Activated CD8-positive, alpha-beta memory T cell treated with anti-CD3 and anti-CD28 coated beads for 4 hours (primary cell): ENCODE data around the gene PKDREJ.
"Not testable (repeated sequence)": the region's sequence is repeated elsewhere in the genome, so short reads cannot be mapped to it uniquely, and the experiment has no call there.

Experiments
- DNase-seq, 2 donors: peaks; one replicate each; pipeline ENCODE4 v3.0.0-alpha.2; 2020; ENCODE audit warnings: low read depth in 2 of 2

The PKDREJ gene

DNA sequence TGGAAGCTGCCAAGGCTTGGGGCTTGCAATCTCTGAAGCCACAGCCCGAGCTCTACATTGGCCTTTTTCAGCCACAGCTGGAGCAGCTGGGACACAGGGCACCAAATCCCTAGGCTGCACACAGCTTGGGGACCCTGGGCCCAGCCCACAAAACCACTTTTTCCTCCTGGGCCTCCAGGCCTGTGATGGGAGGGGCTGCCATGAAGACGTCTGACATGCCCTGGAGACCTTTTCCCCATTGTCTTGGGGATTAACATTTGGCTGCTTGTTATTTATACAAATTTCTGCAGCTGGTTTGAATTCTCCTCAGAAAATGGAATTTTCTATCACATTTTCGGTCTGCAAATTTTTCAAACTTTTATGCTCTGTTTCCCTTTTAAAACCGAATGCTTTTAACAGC lies 2.5 kb upstream of the PKDREJ start:
- not testable (repeated sequence) for DNase-seq

- DNase-seq = not testable (repeated sequence)
Observed at GRCh38 chr22:46264520-46264919, 1.4 kb upstream of the PKDREJ start.

GRCh38 chr22:46262449-46263215 lies 511 bp downstream of the PKDREJ start:
- no peak for DNase-seq

DNA sequence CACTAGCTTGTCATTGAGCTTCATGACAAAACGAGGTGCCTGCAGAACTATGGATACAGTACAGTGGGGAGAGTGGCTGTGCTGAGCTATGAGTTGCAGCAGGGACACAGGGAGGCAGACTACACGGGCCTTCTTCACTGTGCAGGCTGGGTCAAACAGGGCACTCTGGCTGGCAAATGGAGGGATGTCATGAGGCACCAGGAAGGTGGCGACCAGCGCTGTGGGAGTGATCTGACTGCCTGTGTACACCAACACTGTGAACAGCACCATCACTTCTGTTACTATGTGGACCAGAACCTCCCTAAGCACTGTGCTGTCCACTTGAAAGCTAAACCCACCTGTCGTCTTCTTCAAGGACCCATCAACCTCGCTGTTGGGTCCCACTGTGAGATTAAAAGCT lies 3.1 kb downstream of the PKDREJ start:
- DNase-seq = no peak

- DNase-seq = no peak
Observed at GRCh38 chr22:46259374-46259773, 3.8 kb downstream of the PKDREJ start.

DNA sequence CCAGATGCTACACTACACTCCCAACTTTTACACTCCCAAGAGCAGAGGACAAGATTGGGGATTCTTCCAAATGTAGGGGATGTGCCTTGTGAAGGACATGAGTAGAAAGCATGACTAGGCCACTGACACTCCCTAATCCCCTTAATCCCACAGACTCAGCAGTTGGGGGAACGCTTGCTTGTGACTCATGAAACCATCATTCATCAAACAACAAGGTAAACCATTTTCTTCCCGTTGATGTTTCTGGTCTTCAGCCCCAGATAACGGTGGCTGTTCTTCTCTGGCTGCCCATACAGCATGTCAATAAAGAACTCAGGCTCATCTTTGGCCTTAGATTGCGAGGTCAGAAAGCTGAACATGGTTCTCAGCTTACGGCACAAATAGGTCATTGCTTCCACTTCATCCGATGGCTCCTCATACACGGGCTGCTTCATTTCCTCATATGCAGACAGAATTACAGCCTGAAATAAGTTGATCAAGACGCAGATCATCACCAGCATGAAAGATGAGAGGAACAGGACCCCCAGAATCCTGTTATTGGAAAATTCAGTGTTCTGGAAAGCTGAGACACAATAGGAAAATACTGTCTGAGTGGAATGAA lies 6.7 kb downstream of the PKDREJ start:
- no peak for DNase-seq

DNA sequence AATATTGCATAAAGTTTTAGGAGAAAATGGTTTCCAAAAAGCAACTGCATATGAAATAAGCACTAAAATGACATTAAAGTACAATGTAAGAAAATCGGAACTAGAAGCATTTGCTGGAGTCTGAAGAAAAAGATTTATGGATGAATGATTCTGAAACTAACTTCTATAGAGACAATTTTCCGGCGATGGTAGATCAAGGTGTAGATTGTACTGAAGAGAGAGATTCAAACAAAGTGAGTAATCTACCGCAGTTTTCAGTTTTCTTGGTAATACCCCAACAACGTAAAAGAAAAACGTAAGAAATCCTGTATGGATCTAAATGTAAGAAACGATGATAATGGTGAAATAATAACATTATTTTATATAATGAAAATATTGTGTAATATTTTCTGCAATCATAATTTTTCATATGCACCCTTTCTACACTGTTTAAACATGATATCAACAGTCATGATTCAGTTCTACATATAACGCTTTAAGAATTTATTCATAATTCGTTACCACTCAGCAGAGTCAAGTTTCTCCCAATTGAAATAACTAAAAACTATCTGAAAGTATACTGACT lies 11.2 kb downstream of the PKDREJ start:
- DNase-seq = no peak

DNA sequence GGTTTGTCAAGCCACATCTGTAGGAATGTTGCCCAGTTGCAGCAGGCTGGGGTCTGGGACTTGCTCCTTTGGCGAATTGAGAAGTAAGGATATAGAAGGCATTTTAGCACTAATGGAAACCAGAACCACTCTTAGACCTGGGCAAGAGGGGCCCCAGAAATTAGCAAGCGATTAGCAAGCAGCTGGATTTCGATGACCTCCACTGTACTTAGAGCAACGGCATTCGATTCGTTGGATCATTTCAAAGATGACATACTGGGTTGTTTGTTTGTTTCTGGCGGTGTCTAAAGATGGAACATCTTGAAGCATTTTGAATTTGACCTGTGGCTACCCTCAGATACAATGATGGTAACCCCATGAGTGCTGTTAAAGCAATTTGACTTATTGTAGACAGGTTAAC lies 11.9 kb downstream of the PKDREJ start:
- DNase-seq = no peak

GRCh38 chr22:46250783-46251125 lies 12.4 kb downstream of the PKDREJ start:
- DNase-seq = no peak

GRCh38 chr22:46250035-46250782 lies 12.9 kb downstream of the PKDREJ start, which contains the start of gene CDPF1:
Gene CDPF1 (minus strand): TSS chr22:46250293. CDS start chr22:46248284, 2,009 bp downstream.
- DNase-seq = peak; percentile 78 to 86

DNA sequence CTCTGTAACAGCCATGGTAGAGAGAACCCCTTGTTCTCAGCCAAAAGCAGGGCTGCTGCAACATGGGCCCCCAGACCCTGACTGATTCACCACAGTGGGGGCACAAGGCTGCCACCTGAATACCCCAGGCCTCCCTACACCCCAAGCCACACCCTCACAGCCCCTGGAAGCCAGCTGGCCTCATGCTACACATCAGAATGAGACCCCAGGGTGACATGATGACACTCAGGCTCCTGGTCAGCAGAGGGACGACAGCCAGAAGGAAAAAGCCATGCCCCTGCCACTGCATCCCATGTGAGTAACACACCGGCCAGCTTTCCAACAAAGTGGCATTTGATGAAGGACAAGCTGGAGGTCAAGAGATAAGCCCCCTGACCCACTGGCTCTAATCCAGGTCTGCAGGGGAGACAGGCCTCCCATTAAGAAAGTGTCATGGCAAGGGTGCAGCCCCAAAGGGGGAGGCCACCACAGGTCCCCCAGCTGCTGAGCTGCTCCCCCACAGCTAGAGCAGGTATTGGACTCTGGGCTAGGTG lies 15.6 kb downstream of the PKDREJ start:
- DNase-seq = no peak

DNA sequence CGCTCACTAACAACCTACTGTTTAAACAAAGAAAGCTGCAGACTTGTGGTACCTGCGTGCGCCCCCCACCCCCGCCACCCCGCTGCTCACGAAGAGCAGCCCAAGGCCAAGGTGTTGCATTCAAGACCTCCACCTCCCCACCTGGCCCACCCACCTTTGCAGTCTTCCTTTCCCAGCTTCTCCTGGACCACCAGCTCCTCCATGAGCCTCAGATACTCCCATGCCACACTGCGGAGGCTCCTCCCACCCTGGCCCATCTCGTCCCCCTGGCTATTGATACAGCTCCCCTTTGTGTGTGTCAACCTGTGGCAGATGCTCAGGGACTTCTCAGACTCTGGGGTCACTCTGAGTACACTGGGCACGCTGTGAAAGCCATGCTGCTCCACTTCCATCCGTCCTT lies 17.0 kb downstream of the PKDREJ start:
- no peak for DNase-seq

- DNase-seq = no peak
Observed at GRCh38 chr22:46245511-46245910, 17.6 kb downstream of the PKDREJ start.

- no peak for DNase-seq
Observed at GRCh38 chr22:46244771-46245170, 18.4 kb downstream of the PKDREJ start.

DNA sequence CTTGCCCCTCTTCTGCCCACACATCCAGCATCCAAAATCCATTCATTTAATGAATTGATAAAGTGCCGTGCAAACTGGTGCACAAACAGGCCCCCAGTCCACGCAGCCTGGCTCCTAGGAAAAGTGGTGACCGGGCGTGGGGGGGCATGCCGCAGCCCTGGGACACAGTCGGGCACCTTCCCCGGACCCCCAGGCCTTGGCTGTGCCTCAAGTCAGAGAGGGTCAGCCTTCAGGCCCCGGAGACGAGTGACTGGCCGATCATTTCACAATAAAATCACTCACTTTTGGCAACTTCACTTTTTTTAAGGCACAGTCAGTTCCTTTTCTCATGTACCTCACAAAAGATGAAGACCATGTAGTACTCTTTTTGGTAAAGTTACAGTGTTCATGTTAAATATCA lies 21.1 kb downstream of the PKDREJ start:
- no peak for DNase-seq

- DNase-seq = no peak
Observed at GRCh38 chr22:46241396-46242007, 21.6 kb downstream of the PKDREJ start.

- no peak for DNase-seq
Observed at GRCh38 chr22:46240907-46241306, 22.2 kb downstream of the PKDREJ start.

DNA sequence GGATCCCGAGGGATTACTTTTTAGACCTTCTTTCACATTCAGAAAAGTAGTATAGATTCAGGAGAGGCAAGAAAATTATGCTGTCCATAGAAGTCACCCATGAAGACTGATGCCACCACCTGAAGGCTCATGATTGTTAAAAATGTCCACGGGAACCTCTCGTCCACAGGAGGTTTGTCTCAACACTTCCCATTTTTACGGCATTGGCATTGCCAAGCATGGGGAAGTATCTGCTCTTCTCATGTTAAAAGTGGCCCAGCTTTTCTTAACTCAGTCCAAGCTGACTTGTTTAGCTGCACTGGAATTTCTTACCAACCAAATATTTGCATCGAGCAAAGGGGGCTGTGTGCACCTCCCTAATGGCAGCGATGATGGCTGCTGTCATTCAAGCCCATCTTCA lies 22.6 kb downstream of the PKDREJ start:
- DNase-seq = no peak

DNA sequence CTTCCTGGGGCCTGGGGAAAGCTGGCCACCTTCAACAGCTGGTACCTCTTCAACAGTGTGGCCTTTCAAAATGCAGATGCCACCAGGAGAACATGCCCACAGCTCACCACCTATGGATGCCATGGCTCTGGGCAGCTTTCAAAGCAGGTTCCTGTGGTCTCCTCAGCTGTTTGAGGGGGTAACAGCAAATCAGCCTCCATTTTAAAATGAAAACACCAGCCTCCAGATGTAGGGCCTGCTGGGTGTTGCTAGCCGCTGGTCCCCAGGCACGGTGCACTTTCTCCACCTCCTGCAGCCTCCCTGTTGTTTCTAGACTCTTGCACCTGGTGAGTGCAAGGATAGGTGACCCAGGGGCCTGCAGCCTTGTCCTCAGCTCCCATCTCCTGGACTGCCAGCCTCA lies 23.1 kb downstream of the PKDREJ start:
- DNase-seq = no peak

- no peak for DNase-seq
Observed at GRCh38 chr22:46239261-46240048, 23.7 kb downstream of the PKDREJ start.

- no peak for DNase-seq
Observed at GRCh38 chr22:46238541-46238940, 24.6 kb downstream of the PKDREJ start.
